Measurements from ENCODE around the gene TANC2. TPM values are rescaled to one million over a fixed set of nuclear protein-coding genes. Genes with fewer than 3 reads are reported as not detected.

TANC2 gene
- polyA plus RNA-seq, 2 of the 4 experiments (the other 2 are of a cell fraction) = 16.3 to 33.7 TPM

- no peak for TF ChIP-seq TP53 (CRISPR knock-in tag; IDR thresholded peaks at IDR 0.05)
- no peak for TF ChIP-seq ZFP36 (IDR thresholded peaks at IDR 0.05; ENCODE audit: borderline replicate concordance, partially characterized antibody)
- TF ChIP-seq ESRRA (IDR thresholded peaks at IDR 0.05; ENCODE audit: borderline replicate concordance, low read length) = no peak
- no peak for TF ChIP-seq HDAC2 (IDR thresholded peaks at IDR 0.05)
- no peak for TF ChIP-seq SMC3 (IDR thresholded peaks at IDR 0.05)
- TF ChIP-seq TFCP2L1 (CRISPR knock-in tag; IDR thresholded peaks at IDR 0.05) = no peak
- no peak for TF ChIP-seq ELK1 (IDR thresholded peaks at IDR 0.05; ENCODE audit: low read depth, low read length)
- TF ChIP-seq BHLHE40 (IDR thresholded peaks at IDR 0.05; ENCODE audit: low read depth, low read length) = no peak
- TF ChIP-seq CHD4 (IDR thresholded peaks at IDR 0.05; ENCODE audit: borderline replicate concordance) = no peak
- TF ChIP-seq FOXS1 (CRISPR knock-in tag; IDR thresholded peaks at IDR 0.05) = no peak
- no peak for TF ChIP-seq CBX8 (IDR thresholded peaks at IDR 0.05)
- TF ChIP-seq FOSB (CRISPR knock-in tag; IDR thresholded peaks at IDR 0.05) = no peak
- DNase-seq (ENCODE audit: low read depth in 1 of 2, low spot score in 1 of 2) = no peak
- Histone ChIP-seq H3K27ac (no peak overlapping the region), H3K4me1 (no peaks in the 10 kb centered on the region), H3K4me2 (no peak overlapping the region), H3K9me3 (peaks cover 33% of the 10 kb centered on the region; the same call in 2 of the 3 replicates), H3K4me3 (no peak overlapping the region)
- CTCF ChIA-PET = interaction anchor here (0.6 to 1.9 kb wide), 7 partner anchors 10 to 426 kb away, joined by 3 to 6 read pairs (median 3); no protein-coding TSS in a partner anchor
- POLR2A ChIA-PET = no interaction called here
- WGBS (ENCODE audit: missing lambda C conversion rate) = 91% methylated on average over 3 of the region's 3 CpGs
- ATAC-seq = no peak
- FAIRE-seq = peak; percentile 73
These were observed 14.8 kb downstream of the TANC2 start for GRCh38 chr17:62980842-62981241.

GRCh38 chr17:62981933-62982332, 15.9 kb downstream of the TANC2 start:
- Histone ChIP-seq H3K4me3 (no peak overlapping the region), H3K27ac (no peak overlapping the region), H3K4me1 (no peaks in the 10 kb centered on the region), H3K9me3 (peaks cover 28% of the 10 kb centered on the region; the same call in 2 of the 3 replicates), H3K4me2 (no peak overlapping the region)
- DNase-seq (ENCODE audit: low read depth in 1 of 2, low spot score in 1 of 2) (peak in 1 of 2 experiments; percentile 27), FAIRE-seq (peak; percentile 39), ATAC-seq (peak in 1 of 2 experiments; percentile 33; a peak in 2 of 6 replicates)
- whole genome bisulfite sequencing (ENCODE audit: missing lambda C conversion rate) = 64% methylated on average over 2 of the region's 2 CpGs
- CTCF ChIA-PET = interaction anchor here (1.5 to 1.9 kb wide), 3 partner anchors 11 to 48 kb away, joined by 3 to 6 read pairs (median 5); no protein-coding TSS in a partner anchor
- POLR2A ChIA-PET = no interaction called here
- TF ChIP-seq FOSL2 (IDR thresholded peaks at IDR 0.05) = no peak
- TF ChIP-seq FOSL2 (CRISPR knock-in tag; IDR thresholded peaks at IDR 0.05) = peak; percentile 46; the same call in 1 of the 2 replicates
- TF ChIP-seq RCOR1 (IDR thresholded peaks at IDR 0.05; ENCODE audit: low read depth, low read length) = no peak
- TF ChIP-seq JUNB (IDR thresholded peaks at IDR 0.05) = no peak
- TF ChIP-seq USF2 (IDR thresholded peaks at IDR 0.05) = no peak

- no peak for ATAC-seq
- Histone ChIP-seq H3K27ac (no peak overlapping the region), H3K4me2 (no peak overlapping the region), H3K4me3 (no peak overlapping the region), H3K9me3 (peaks cover 22% of the 10 kb centered on the region; the same call in 2 of the 3 replicates), H3K4me1 (no peaks in the 10 kb centered on the region)
- no peak for FAIRE-seq
- WGBS (ENCODE audit: missing lambda C conversion rate) = 90% methylated on average over 1 of the region's 1 CpG
- ChIA-PET CTCF (interaction anchor here (0.6 to 0.8 kb wide), 2 partner anchors 16 to 112 kb away, joined by 3 to 4 read pairs; no protein-coding TSS in a partner anchor), POLR2A (no interaction called here)
- TF ChIP-seq CTCF (IDR thresholded peaks at IDR 0.05) (no peak), HOXB5 (CRISPR knock-in tag; IDR thresholded peaks at IDR 0.05) (no peak), CBX2 (IDR thresholded peaks at IDR 0.05; ENCODE audit: borderline replicate concordance, low read depth) (no peak), NFE2L2 (conservative IDR thresholded peaks at IDR 0.05; ENCODE audit: low read length) (no peak), HEYL (CRISPR knock-in tag; IDR thresholded peaks at IDR 0.05) (no peak), HOXA7 (CRISPR knock-in tag; IDR thresholded peaks at IDR 0.05) (no peak), RARB (CRISPR knock-in tag; IDR thresholded peaks at IDR 0.05) (no peak), SMC3 (IDR thresholded peaks at IDR 0.05) (no peak), ZSCAN20 (CRISPR knock-in tag; IDR thresholded peaks at IDR 0.05) (no peak), MAFK (IDR thresholded peaks at IDR 0.05; ENCODE audit: partially characterized antibody) (no peak), KDM1A (IDR thresholded peaks at IDR 0.05; ENCODE audit: low read depth) (no peak), USF2 (IDR thresholded peaks at IDR 0.05) (no peak), RNF2 (IDR thresholded peaks at IDR 0.05; ENCODE audit: borderline replicate concordance, low read depth) (no peak), CBX8 (IDR thresholded peaks at IDR 0.05) (no peak)
- no peak for DNase-seq (ENCODE audit: low read depth in 1 of 2, low spot score in 1 of 2)
These were observed 18.8 kb downstream of the TANC2 start for GRCh38 chr17:62984801-62985200.
